K562 (cell line): ENCODE data around the gene CREB3L2. TPM values are rescaled to one million over a fixed set of nuclear protein-coding genes. Genes with fewer than 3 reads are reported as not detected.
A peak's percentile ranks its signal among the peaks of the same experiment; 100 is the strongest.

ENCODE experiments used
- ATAC-seq: fragments of 200-7000 bp; cut with Tn5 transposase; 3 replicates; pipeline ENCODE4 v1.9.1; 2020; ENCODE audit warnings: moderate library complexity
- BruUV-seq: library from RNA; stranded (reverse); fragments of 400-500 nt; replicated peaks from 2 replicates; lab custom pipeline; 2021; lab: Mats Ljungman, UMichigan
- CTCF ChIA-PET: fragments of 300-600 bp; formaldehyde crosslinking; extraction: SDS; loops from one replicate; lab custom pipeline; 2021; ENCODE audit warnings: low intra/inter-chr PET ratio; lab: Yijun Ruan, JAX
- POLR2A ChIA-PET: fragments of 300-600, 350-650 bp; sonication (Branson Sonifier 250); formaldehyde crosslinking; extraction: SDS; loops from one replicate; lab custom pipeline; 2021; ENCODE audit warnings: antibody characterized with exemption, inconsistent platforms; lab: Yijun Ruan, JAX
- DNase-seq, 4 experiments: peaks; one replicate each; pipeline versions ENCODE4 v3.0.0 to v3.0.0-alpha.2; 2011 to 2018; ENCODE audit warnings: low spot score in 3 of 4, mixed read lengths in 3 of 4; ENCODE audit errors: extremely low read depth in 1 of 4
- FAIRE-seq: peaks from 2 replicates; lab custom pipeline; 2011; peaks lifted over from hg19 to GRCh38; lab: Jason Lieb, UNC
- H2AFZ ChIP-seq: 2 replicates; pipeline ENCODE4 v1.6.0; 2011; ENCODE audit warnings: low read depth, low read length, control low read depth, inconsistent platforms
- H3K27ac ChIP-seq: fragments of 200-600 bp; 3 replicates; pipeline ENCODE4 v1.8.0; 2011; ENCODE audit warnings: low read depth, mild to moderate bottlenecking, control low read depth, inconsistent platforms, low read length, moderate library complexity, mixed read lengths; ENCODE audit errors: extremely low read depth
- H3K27me3 ChIP-seq, 2 experiments: fragments of 300-600 bp in 1 of 2; 2 replicates in 1 of 2; 3 replicates in 1 of 2; pipeline versions ENCODE4 v1.6.0 to v1.8.0; 2011; ENCODE audit warnings: inconsistent platforms in 2 of 2, low read length in 2 of 2, mild to moderate bottlenecking in 1 of 2, mixed read lengths in 1 of 2, moderate library complexity in 1 of 2; ENCODE audit not compliant: control insufficient read depth in 2 of 2, insufficient read depth in 2 of 2
- H3K36me3 ChIP-seq: fragments of 300-600 bp; 3 replicates; pipeline ENCODE4 v1.8.0; 2011; ENCODE audit warnings: mild to moderate bottlenecking, low read length, inconsistent platforms; ENCODE audit not compliant: control insufficient read depth, insufficient read depth
- H3K4me1 ChIP-seq, 2 experiments: fragments of 200-600 bp in 1 of 2; replicated peaks in 1 of 2; 2 replicates in 1 of 2; 3 replicates in 1 of 2; pipeline versions ENCODE4 v1.5.1 to v1.8.0; 2011; ENCODE audit warnings: inconsistent platforms in 2 of 2, low read length in 2 of 2, mild to moderate bottlenecking in 1 of 2, mixed read lengths in 1 of 2, moderate library complexity in 1 of 2; ENCODE audit not compliant: control insufficient read depth in 2 of 2, insufficient read depth in 2 of 2
- H3K4me2 ChIP-seq: 2 replicates; pipeline ENCODE4 v1.6.1; 2011; ENCODE audit warnings: low read length, control low read depth, inconsistent platforms, mixed read lengths; ENCODE audit not compliant: insufficient read depth
- H3K4me3 ChIP-seq: fragments of 200-600 bp; sonication (generic), shearing (Covaris generic); 2 replicates; pipeline ENCODE4 v1.5.1; 2016; ENCODE audit warnings: control low read depth, inconsistent platforms
- H3K79me2 ChIP-seq: fragments of 200-600 bp; 3 replicates; pipeline ENCODE4 v1.8.0; 2011; ENCODE audit warnings: low read length, inconsistent platforms; ENCODE audit not compliant: control insufficient read depth, insufficient read depth
- H3K9ac ChIP-seq, 2 experiments: 2 replicates each; pipeline versions ENCODE4 v1.6.0 to v1.6.1; 2011; ENCODE audit warnings: low read depth in 2 of 2, low read length in 2 of 2, control low read depth in 1 of 2, inconsistent platforms in 1 of 2, mild to moderate bottlenecking in 1 of 2, mixed read lengths in 1 of 2; ENCODE audit not compliant: insufficient read depth in 1 of 2
- H3K9me1 ChIP-seq: one replicate; pipeline ENCODE4 v1.6.0; 2011; ENCODE audit warnings: inconsistent platforms, mild to moderate bottlenecking, low read length, moderate library complexity; ENCODE audit not compliant: control insufficient read depth, insufficient read depth
- H3K9me3 ChIP-seq: replicated peaks from 2 replicates; pipeline ENCODE4 v1.5.1; 2011; ENCODE audit warnings: low read depth, low read length, inconsistent platforms; ENCODE audit not compliant: control insufficient read depth, insufficient read depth
- H4K20me1 ChIP-seq: replicated peaks from 2 replicates; pipeline ENCODE4 v1.6.1; 2011; ENCODE audit warnings: low read length, inconsistent platforms, mixed read lengths; ENCODE audit not compliant: control insufficient read depth, insufficient read depth
- CBFA2T3 ChIP-seq: fragments of 450-650 bp; IDR thresholded peaks from 2 replicates; pipeline ENCODE4 v1.6.1; 2017
- CEBPG ChIP-seq, 3 experiments: fragments of 200-800 bp in 1 of 3; sonication (Bioruptor generic) in 1 of 3; sonication (generic) in 1 of 3; formaldehyde crosslinking in 1 of 3; IDR thresholded peaks in 2 of 3; conservative IDR thresholded peaks in 1 of 3; 2 replicates each; pipeline versions ENCODE4 v1.6.1 to v1.8.0; 2016 to 2022; ENCODE audit warnings: missing compliant biosample characterization in 2 of 3, missing genetic modification characterization in 2 of 3, mild to moderate bottlenecking in 1 of 3, missing genetic modification reagents in 1 of 3
- EP400 ChIP-seq: fragments of 450-650 bp; IDR thresholded peaks from 2 replicates; pipeline ENCODE4 v1.6.1; 2017; ENCODE audit warnings: antibody characterized with exemption, mild to moderate bottlenecking, moderate library complexity
- GABPB2 ChIP-seq: fragments of 250-450 bp; sonication (Bioruptor Pico); conservative IDR thresholded peaks from 2 replicates; pipeline ENCODE4 v1.5.1; 2021; ENCODE audit warnings: mild to moderate bottlenecking
- GMEB1 ChIP-seq: fragments of 250-450 bp; sonication (Bioruptor Pico); IDR thresholded peaks from 2 replicates; pipeline ENCODE4 v1.4.0; 2020; ENCODE audit warnings: mild to moderate bottlenecking
- HINFP ChIP-seq: fragments of 450-650 bp; conservative IDR thresholded peaks from 2 replicates; pipeline ENCODE4 v1.6.1; 2016; ENCODE audit warnings: missing genetic modification characterization, low read depth, mild to moderate bottlenecking, control low read depth, missing compliant biosample characterization
- HIVEP1 ChIP-seq: fragments of 250-450 bp; sonication (Bioruptor Pico); IDR thresholded peaks from 2 replicates; pipeline ENCODE4 v1.4.0; 2020; ENCODE audit warnings: mild to moderate bottlenecking
- SIN3B ChIP-seq: fragments of 450-650 bp; IDR thresholded peaks from 2 replicates; pipeline ENCODE4 v1.6.1; 2017; ENCODE audit warnings: low read depth, mild to moderate bottlenecking, moderate library complexity
- TEAD4 ChIP-seq, 2 experiments: sonication (generic) in 1 of 2; formaldehyde crosslinking in 1 of 2; IDR thresholded peaks; 2 replicates each; pipeline versions ENCODE4 v1.6.1 to v1.8.0; 2012 to 2022; ENCODE audit warnings: borderline replicate concordance in 1 of 2, inconsistent platforms in 1 of 2, low read length in 1 of 2, mild to moderate bottlenecking in 1 of 2, missing genetic modification reagents in 1 of 2
- ZNF592 ChIP-seq: fragments of 450-650 bp; IDR thresholded peaks from 2 replicates; pipeline ENCODE4 v1.6.1; 2017; ENCODE audit warnings: antibody characterized with exemption, mild to moderate bottlenecking
- WGBS: fragments of 100-300 bp; shearing (Covaris generic); methylation state at CpG from one replicate; pipeline ENCODE4 v1.1.6; 2016; ENCODE audit warnings: low coverage, mixed read lengths; ENCODE audit not compliant: insufficient coverage; ENCODE audit errors: missing lambda C conversion rate; 5-methylcytosine and 5-hydroxymethylcytosine counted together
- in situ Hi-C: fragments of 300-500 bp; cut with MboI; formaldehyde crosslinking; loops from 4 replicates; pipeline ENCODE4 v1.15.0; 2018; ENCODE audit warnings: inconsistent platforms, mixed read lengths
- intact Hi-C: fragments of 100-400 bp; cut with micrococcal nuclease; formaldehyde crosslinking; loops from 2 replicates; pipeline ENCODE4 v1.14.2; 2022
- polyA plus RNA-seq, 8 experiments: library from polyadenylated mRNA; depleted of rRNA in 4 of 8; stranded (reverse) in 5 of 8; unstranded in 3 of 8; fragments of >200 nt; fragmentation: Nextera tagmentation in 2 of 8; fragmentation: Illumina TruSeq in 1 of 8; extraction: Ambion mirVana in 2 of 8; extraction: Trizol in 1 of 8; gene quantifications; 2 replicates each; pipeline versions ENCODE4 v1.2.1 to v1.2.3, GENCODE V29; 2011 to 2014; ENCODE audit warnings: inconsistent platforms in 1 of 8, missing spikeins in 1 of 8
- total RNA-seq, 7 experiments: library from RNA; depleted of rRNA in 6 of 7; stranded (reverse); fragments of >200 nt in 6 of 7; fragmentation: Illumina TruSeq in 2 of 7; extraction: Trizol in 2 of 7; gene quantifications; 2 replicates each; pipeline versions ENCODE4 v1.2.1 to v1.2.3, GENCODE V29; 2011 to 2021; ENCODE audit warnings: low replicate concordance in 1 of 7

Gene CREB3L2
- total and polyA plus RNA-seq, 9 of the 15 experiments (the other 6 are each of a cell fraction or from before 2014, with no cell fraction given): 7.1 to 45.6 (median 15.8) TPM

- no peak for TF ChIP-seq HINFP (tag)
Measured at GRCh38 chr7:137933270-137934017, 68.4 kb downstream of the CREB3L2 start (continued).

GRCh38 chr7:137932881-137933269 lies 69.0 kb downstream of the CREB3L2 start:
- peak; percentile 71 for FAIRE-seq
- Histone ChIP-seq H2AFZ (peak overlapping the region; percentile 41), H3K4me2 (peak overlapping the region; percentile 52), H4K20me1 (no peaks in the 10 kb centered on the region), H3K36me3 (peaks cover 12% of the 10 kb centered on the region), H3K79me2 (peaks cover 82% of the 10 kb centered on the region), H3K9me3 (no peaks in the 10 kb centered on the region), H3K9ac (peak overlapping the region; percentile 36 to 75; a peak in 3 of 4 replicates), H3K9me1 (no peaks in the 10 kb centered on the region), H3K4me1 (peaks cover 18 to 57% of the 10 kb centered on the region in 2 experiments), H3K4me3 (no peak overlapping the region), H3K27me3 (no peaks in the 10 kb centered on the region), H3K27ac (peak overlapping the region; percentile 60)
- intact Hi-C loops: loop anchor here (1.0 kb wide), 1 partner anchor 69 kb away; the partner anchor contains the start of gene CREB3L2
- no TSS peak for BruUV-seq
- POLR2A ChIA-PET: interaction anchor here (0.6 to 1.1 kb wide), 2 partner anchors 21 to 827 kb away, joined by 3 read pairs; no protein-coding TSS in a partner anchor
- 7% methylated on average over 5 of the region's 5 CpGs for WGBS
- DNase-seq: peak in 1 of 4 experiments; percentile 48
- in situ Hi-C loops: no loop called here
- CTCF ChIA-PET: no interaction called here
- ATAC-seq: peak; percentile 34
- TF ChIP-seq GABPB2 (CRISPR knock-in tag) (no peak), EP400 (0 out of 2 replicates have a peak, but pooled peaks have one; percentile 6), GMEB1 (CRISPR knock-in tag) (0 out of 2 replicates have a peak, but pooled peaks have one; percentile 5), TEAD4 (IDR thresholded peaks at IDR 0.05; ENCODE audit: low read length) (peak; percentile 50), TEAD4 (CRISPR knock-in tag; IDR thresholded peaks at IDR 0.05; ENCODE audit: borderline replicate concordance) (no peak), HIVEP1 (CRISPR knock-in tag) (no peak), CEBPG (CRISPR knock-in tag; IDR thresholded peaks at IDR 0.05) (no peak), CEBPG (tag; conservative IDR thresholded peaks at IDR 0.05 in 1 of 2, IDR thresholded peaks at IDR 0.05 in 1 of 2) (peak in 1 of 2 experiments; percentile 32; a peak in 1 of 4 replicates), SIN3B (no peak), ZNF592 (0 out of 2 replicates have a peak, but pooled peaks have one; percentile 7), CBFA2T3 (peak; percentile 54)
